ENCODE measurements around the gene SYT2. TPM values are rescaled to one million over a fixed set of nuclear protein-coding genes. Genes with fewer than 3 reads are reported as not detected.

SYT2 gene
- total RNA-seq, 1 experiment from 2014 or later = not detected

GRCh38 chr1:202750761-202751160 lies 40.5 kb upstream of the SYT2 start:
- peaks cover 12 to 35% of the 10 kb centered on the region in 2 experiments; a peak in 3 of 4 replicates for H3K36me3 ChIP-seq (ENCODE audit: control insufficient read depth in 1 of 2, insufficient read depth in 2 of 2, low read length in 2 of 2)

GRCh38 chr1:202750024-202750423 lies 39.8 kb upstream of the SYT2 start:
- H3K9me2 ChIP-seq (ENCODE audit: insufficient read depth) = no peaks in the 10 kb centered on the region
- BruUV-seq (replicated peaks) = no TSS peak
- no peaks in the 10 kb centered on the region for H3K27me3 ChIP-seq (ENCODE audit: insufficient read depth, low read length)
- DNase-seq (ENCODE audit: low read depth, low spot score) (no peak), ATAC-seq (no peak)
- H3K36me3 ChIP-seq (ENCODE audit: control insufficient read depth in 1 of 2, insufficient read depth in 2 of 2, low read length in 2 of 2) = peaks cover 10 to 34% of the 10 kb centered on the region in 2 experiments; a peak in 3 of 4 replicates
- H3K79me2 ChIP-seq (ENCODE audit: insufficient read depth, low read length) = no peaks in the 10 kb centered on the region
- no peak overlapping the region for H2AFZ ChIP-seq (ENCODE audit: low read depth, low read length, poor library complexity, severe bottlenecking)
- CTCF ChIA-PET = no interaction called here
- no peak overlapping the region for H3K4me2 ChIP-seq (ENCODE audit: low read length)
- H3K4me3 ChIP-seq (replicated peaks in 1 of 2; ENCODE audit: low read depth in 1 of 2, low read length in 2 of 2) = no peak overlapping the region
- intact Hi-C loops (cut with micrococcal nuclease) = loop anchor here (2.0 to 5.0 kb wide), 2 partner anchors 102 to 249 kb away; no protein-coding TSS in a partner anchor
- POLR2A ChIA-PET = no interaction called here
- no peaks in the 10 kb centered on the region for H3K9me3 ChIP-seq (ENCODE audit: control insufficient read depth in 1 of 2, insufficient read depth in 1 of 2, low read depth in 1 of 2, low read length in 2 of 2)
- RAD21 ChIA-PET (ENCODE audit: low non-redundant PET in 1 of 2, low total read pairs in 2 of 2, uncharacterized antibody in 2 of 2, unreplicated experiment in 2 of 2) = no interaction called here
- no peak overlapping the region for H3K27ac ChIP-seq (ENCODE audit: low read depth, low read length)
- H3K9ac ChIP-seq (ENCODE audit: low read length) = no peak overlapping the region
- no peaks in the 10 kb centered on the region for H3K4me1 ChIP-seq (ENCODE audit: control insufficient read depth in 1 of 2, insufficient read depth in 2 of 2, low read length in 2 of 2)
- no peaks in the 10 kb centered on the region for H4K20me1 ChIP-seq (ENCODE audit: insufficient read depth)
- TF ChIP-seq JUND (IDR thresholded peaks at IDR 0.05) (no peak), ZNF274 (IDR thresholded peaks at IDR 0.05; ENCODE audit: low read depth, low read length) (no peak), ZBTB33 (IDR thresholded peaks at IDR 0.05; ENCODE audit: extremely low read depth, insufficient replicate concordance, low read length) (no peak), POLR2AphosphoS5 (IDR thresholded peaks at IDR 0.05; ENCODE audit: low read depth, low read length) (no peak), RAD21 (IDR thresholded peaks at IDR 0.05; ENCODE audit: low read depth) (no peak), EZH2 (IDR thresholded peaks at IDR 0.05) (no peak), FOSL1 (IDR thresholded peaks at IDR 0.05; ENCODE audit: low read depth) (no peak), SRF (IDR thresholded peaks at IDR 0.05; ENCODE audit: low read depth) (no peak), CTCF (IDR thresholded peaks at IDR 0.05 in 2 of 3, conservative IDR thresholded peaks at IDR 0.05 in 1 of 3; ENCODE audit: borderline replicate concordance in 1 of 3, insufficient read depth in 1 of 3, low read depth in 2 of 3, low read length in 2 of 3) (no peak)

More at GRCh38 chr1:202750761-202751160, 40.5 kb upstream of the SYT2 start:
- ATAC-seq (no peak), DNase-seq (ENCODE audit: low read depth, low spot score) (no peak)
- H3K9ac ChIP-seq (ENCODE audit: low read length) = no peak overlapping the region
- H3K9me2 ChIP-seq (ENCODE audit: insufficient read depth) = no peaks in the 10 kb centered on the region
- TF ChIP-seq ELF1 (IDR thresholded peaks at IDR 0.05; ENCODE audit: borderline replicate concordance, low read depth) = no peak
- TF ChIP-seq CTCF (IDR thresholded peaks at IDR 0.05 in 2 of 3, conservative IDR thresholded peaks at IDR 0.05 in 1 of 3; ENCODE audit: borderline replicate concordance in 1 of 3, insufficient read depth in 1 of 3, low read depth in 2 of 3, low read length in 2 of 3) = peak in 2 of 3 experiments; percentile 20 to 23; a peak in 2 of 6 replicates
- TF ChIP-seq RAD21 (IDR thresholded peaks at IDR 0.05; ENCODE audit: low read depth) = peak; percentile 52
- no peaks in the 10 kb centered on the region for H3K79me2 ChIP-seq (ENCODE audit: insufficient read depth, low read length)
- ChIA-PET CTCF (no interaction called here), POLR2A (no interaction called here), RAD21 (ENCODE audit: low non-redundant PET in 1 of 2, low total read pairs in 2 of 2, uncharacterized antibody in 2 of 2, unreplicated experiment in 2 of 2) (no interaction called here)
- H4K20me1 ChIP-seq (ENCODE audit: insufficient read depth) = no peaks in the 10 kb centered on the region
- no peaks in the 10 kb centered on the region for H3K4me1 ChIP-seq (ENCODE audit: control insufficient read depth in 1 of 2, insufficient read depth in 2 of 2, low read length in 2 of 2)
- H3K4me2 ChIP-seq (ENCODE audit: low read length) = no peak overlapping the region
- no peak overlapping the region for H2AFZ ChIP-seq (ENCODE audit: low read depth, low read length, poor library complexity, severe bottlenecking)
- H3K27me3 ChIP-seq (ENCODE audit: insufficient read depth, low read length) = no peaks in the 10 kb centered on the region
- H3K27ac ChIP-seq (ENCODE audit: low read depth, low read length) = no peak overlapping the region
- H3K9me3 ChIP-seq (ENCODE audit: control insufficient read depth in 1 of 2, insufficient read depth in 1 of 2, low read depth in 1 of 2, low read length in 2 of 2) = no peaks in the 10 kb centered on the region
- no peak overlapping the region for H3K4me3 ChIP-seq (replicated peaks in 1 of 2; ENCODE audit: low read depth in 1 of 2, low read length in 2 of 2)
- no TSS peak for BruUV-seq (replicated peaks)
- intact Hi-C loops (cut with micrococcal nuclease) = loop anchor here (2.0 to 5.0 kb wide), 2 partner anchors 102 to 248 kb away; no protein-coding TSS in a partner anchor
